ENCODE measurements around the gene CDC42BPA. TPM values are rescaled to one million over a fixed set of nuclear protein-coding genes. Genes with fewer than 3 reads are reported as not detected.

The CDC42BPA gene
- total and polyA plus RNA-seq, 2 of the 13 experiments (the other 11 are each of a cell fraction or from before 2014, with no cell fraction given): 6.5 to 16.0 TPM

DNA sequence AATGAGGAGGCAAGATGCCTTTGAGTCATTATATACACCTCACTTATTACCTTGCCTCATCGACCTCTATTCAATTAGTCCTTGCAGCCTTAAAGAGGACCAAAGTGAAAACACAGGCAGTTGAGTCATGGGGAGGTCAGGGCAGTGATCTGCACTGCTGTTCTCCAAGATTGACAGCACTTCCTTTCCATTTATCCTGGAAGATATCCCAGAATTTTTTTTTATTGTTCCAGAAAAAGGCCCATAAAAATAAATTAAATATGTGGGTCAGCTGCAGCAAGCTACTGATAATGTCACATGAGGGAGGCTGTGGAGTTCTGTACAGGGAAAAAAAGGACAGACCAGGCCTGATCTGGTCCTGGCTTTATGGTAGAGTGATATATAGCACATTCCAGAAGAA is 33.2 kb upstream of the CDC42BPA start:
- ChIA-PET CTCF (ENCODE audit: low intra/inter-chr PET ratio, low total read pairs) (no interaction called here), POLR2A (no interaction called here)
- no peak overlapping the region for H3K4me2 ChIP-seq (ENCODE audit: low read depth, low read length)
- H3K4me1 ChIP-seq (ENCODE audit: insufficient read depth, low read length): no peaks in the 10 kb centered on the region
- no peaks in the 10 kb centered on the region for H3K79me2 ChIP-seq (ENCODE audit: insufficient read depth, low read length)
- no peak overlapping the region for H3K4me3 ChIP-seq (replicated peaks in 1 of 3; ENCODE audit: insufficient read depth in 1 of 3, low read depth in 2 of 3, low read length in 3 of 3)
- peaks cover 0 to 8% of the 10 kb centered on the region in 2 experiments; a peak in 1 of 5 replicates for H3K27me3 ChIP-seq (ENCODE audit: control insufficient read depth in 1 of 2, insufficient read depth in 2 of 2, low read length in 2 of 2)
- DNase-seq (ENCODE audit: low spot score) (no peak), FAIRE-seq (no peak), ATAC-seq (no peak)
- no TSS peak for BruUV-seq (replicated peaks)
- WGBS (ENCODE audit: low lambda C conversion rate): 0% methylated on average over 1 of the region's 1 CpG
- no peak overlapping the region for H2AFZ ChIP-seq (ENCODE audit: low read length)
- no peaks in the 10 kb centered on the region for H3K36me3 ChIP-seq (replicated peaks in 1 of 2; ENCODE audit: control insufficient read depth in 1 of 2, insufficient read depth in 2 of 2, low read length in 2 of 2)
- H4K20me1 ChIP-seq (ENCODE audit: insufficient read depth, low read length): no peaks in the 10 kb centered on the region
- no peak overlapping the region for H3K9ac ChIP-seq (ENCODE audit: insufficient read depth, low read depth, low read length)
- intact Hi-C loops (cut with micrococcal nuclease; ENCODE audit: unreplicated experiment): no loop called here
- in situ Hi-C loops (cut with HindIII; ENCODE audit: extremely low pct_ligation_motif_present, low pct_unique_long_range_greater_than_20kb): no loop called here
- no peaks in the 10 kb centered on the region for H3K9me3 ChIP-seq (ENCODE audit: low read length)
- H3K27ac ChIP-seq (ENCODE audit: extremely low read length, insufficient read depth, low read length): no peak overlapping the region
- TF ChIP-seq TARDBP (CRISPR knock-in tag; IDR thresholded peaks at IDR 0.05): no peak
- no peak for TF ChIP-seq HNRNPUL1 (IDR thresholded peaks at IDR 0.05; ENCODE audit: low read depth, low read length)
- TF ChIP-seq ZNF574 (CRISPR knock-in tag; IDR thresholded peaks at IDR 0.05): no peak
- TF ChIP-seq CBX1 (IDR thresholded peaks at IDR 0.05; ENCODE audit: low read depth): no peak
- no peak for TF ChIP-seq THAP11 (CRISPR knock-in tag; IDR thresholded peaks at IDR 0.05)
- no peak for TF ChIP-seq ZNF841 (CRISPR knock-in tag; IDR thresholded peaks at IDR 0.05; ENCODE audit: borderline replicate concordance)
- no peak for TF ChIP-seq ZNF318 (CRISPR knock-in tag; IDR thresholded peaks at IDR 0.05)
- TF ChIP-seq CBFB (CRISPR knock-in tag; IDR thresholded peaks at IDR 0.05): no peak
- TF ChIP-seq FOXJ3 (CRISPR knock-in tag; IDR thresholded peaks at IDR 0.05; ENCODE audit: borderline replicate concordance): no peak
- TF ChIP-seq, protein P1, sequence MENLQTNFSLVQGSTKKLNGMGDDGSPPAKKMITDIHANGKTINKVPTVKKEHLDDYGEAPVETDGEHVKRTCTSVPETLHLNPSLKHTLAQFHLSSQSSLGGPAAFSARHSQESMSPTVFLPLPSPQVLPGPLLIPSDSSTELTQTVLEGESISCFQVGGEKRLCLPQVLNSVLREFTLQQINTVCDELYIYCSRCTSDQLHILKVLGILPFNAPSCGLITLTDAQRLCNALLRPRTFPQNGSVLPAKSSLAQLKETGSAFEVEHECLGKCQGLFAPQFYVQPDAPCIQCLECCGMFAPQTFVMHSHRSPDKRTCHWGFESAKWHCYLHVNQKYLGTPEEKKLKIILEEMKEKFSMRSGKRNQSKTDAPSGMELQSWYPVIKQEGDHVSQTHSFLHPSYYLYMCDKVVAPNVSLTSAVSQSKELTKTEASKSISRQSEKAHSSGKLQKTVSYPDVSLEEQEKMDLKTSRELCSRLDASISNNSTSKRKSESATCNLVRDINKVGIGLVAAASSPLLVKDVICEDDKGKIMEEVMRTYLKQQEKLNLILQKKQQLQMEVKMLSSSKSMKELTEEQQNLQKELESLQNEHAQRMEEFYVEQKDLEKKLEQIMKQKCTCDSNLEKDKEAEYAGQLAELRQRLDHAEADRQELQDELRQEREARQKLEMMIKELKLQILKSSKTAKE (CRISPR knock-in tag; IDR thresholded peaks at IDR 0.05; ENCODE audit: borderline replicate concordance): no peak
